Aorta (tissue), 5 donors: ENCODE measurements around the gene MMP19. TPM values are rescaled to one million over a fixed set of nuclear protein-coding genes. Genes with fewer than 3 reads are reported as not detected.

Experiments used
- ATAC-seq: fragments of 200-7000 bp; cut with Tn5 transposase; one replicate; pipeline ENCODE4 v1.9.1; 2022; ENCODE audit warnings: moderate library complexity; ENCODE audit not compliant: low FRiP score
- DNase-seq, 2 donors: peaks; one replicate each; pipeline ENCODE4 v3.0.0-alpha.2; 2020
- H3K27ac ChIP-seq, 2 donors: one replicate each; pipeline ENCODE4 v1.5.1; 2013; ENCODE audit warnings: low read length in 2 of 2, mild to moderate bottlenecking in 2 of 2, moderate library complexity in 2 of 2, control low read depth in 1 of 2, inconsistent platforms in 1 of 2, low read depth in 1 of 2
- H3K27me3 ChIP-seq, 2 donors: one replicate each; pipeline ENCODE4 v1.6.1; 2013; ENCODE audit warnings: control low read depth in 1 of 2, low read length in 1 of 2, mild to moderate bottlenecking in 1 of 2, moderate library complexity in 1 of 2; ENCODE audit not compliant: insufficient read depth in 2 of 2, control insufficient read depth in 1 of 2
- H3K36me3 ChIP-seq, 2 donors: one replicate each; pipeline ENCODE4 v1.6.1; 2013; ENCODE audit warnings: control low read depth in 1 of 2, low read length in 1 of 2, mild to moderate bottlenecking in 1 of 2; ENCODE audit not compliant: insufficient read depth in 2 of 2, control insufficient read depth in 1 of 2
- H3K4me1 ChIP-seq, 2 donors: one replicate each; pipeline ENCODE4 v1.6.1; 2013; ENCODE audit warnings: low read length in 2 of 2, control low read depth in 1 of 2, mild to moderate bottlenecking in 1 of 2, moderate library complexity in 1 of 2; ENCODE audit not compliant: insufficient read depth in 2 of 2, control insufficient read depth in 1 of 2
- H3K4me3 ChIP-seq, 2 donors: one replicate each; pipeline ENCODE4 v1.5.1; 2013; ENCODE audit warnings: low read length in 2 of 2, control low read depth in 1 of 2, mild to moderate bottlenecking in 1 of 2
- H3K9me3 ChIP-seq: one replicate; pipeline ENCODE4 v1.6.1; 2013; ENCODE audit warnings: mild to moderate bottlenecking, low read length; ENCODE audit not compliant: control insufficient read depth
- WGBS, 2 donors: extraction: QIAGEN DNeasy Blood & Tissue Kit; methylation state at CpG; one replicate each; pipeline ENCODE4 v1.1.7; 2013; 5-methylcytosine and 5-hydroxymethylcytosine counted together
- intact Hi-C, 2 donors: fragments of 100-400 bp; cut with DNase I; formaldehyde crosslinking; loops; one replicate each; pipeline versions ENCODE4 v1.14.2 to v1.15.0; 2022
- polyA plus RNA-seq, 2 donors: library from polyadenylated mRNA; stranded (reverse); fragments of 200-250 nt; gene quantifications; one replicate each; pipeline ENCODE4 v1.2.3, GENCODE V29; 2013
- total RNA-seq, 2 donors: library from RNA; stranded (reverse); fragmentation: NEBNext Ultra II Directional; extraction: Animal tissue kit (Norgen Biotek cat#: 25700); gene quantifications; one replicate each; pipeline ENCODE4 v1.2.1, GENCODE V29; 2021
- donor health status: healthy with polysubstance abuse.
- donor health status: Bipolar disorder and iron deficiency.
- donor health status: DM: no; HTN: no; CAD: no.
- donor health status: DM: no; HTN: no; CAD: no.
- donor health status: DM: yes; HTN: yes; CAD: no.

MMP19 gene
- total and polyA plus RNA-seq, 4 donors = 8.9 to 144 (median 60.4) TPM

DNA sequence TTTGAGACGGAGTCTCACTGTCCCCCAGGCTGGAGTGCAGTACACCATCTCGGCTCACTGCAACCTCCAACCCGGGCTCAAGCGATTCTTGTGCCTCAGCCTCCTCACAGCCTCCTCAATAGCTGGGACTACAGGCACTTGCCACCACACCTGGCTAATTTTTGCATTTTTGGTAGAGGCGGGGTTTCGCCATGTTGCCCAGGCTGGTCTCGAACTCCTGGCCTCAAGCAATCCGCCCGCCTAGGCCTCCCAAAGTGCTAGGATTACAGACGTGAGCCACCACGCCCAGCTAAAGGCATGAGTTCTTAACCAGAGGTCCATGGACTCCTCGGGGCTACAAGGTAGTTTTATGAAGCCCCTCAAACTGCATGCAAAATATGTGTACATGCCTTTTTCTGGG is 27.3 kb downstream of the MMP19 start:
- ATAC-seq (no peak), DNase-seq (no peak)
- H3K4me1 ChIP-seq = no peaks in the 10 kb centered on the region
- no peak overlapping the region for H3K27ac ChIP-seq
- H3K36me3 ChIP-seq = peaks cover 3 to 4% of the 10 kb centered on the region in 2 donors
- H3K4me3 ChIP-seq = no peak overlapping the region
- H3K27me3 ChIP-seq = no peaks in the 10 kb centered on the region
- intact Hi-C loops = no loop called here
- H3K9me3 ChIP-seq = no peaks in the 10 kb centered on the region
- 78 to 81% methylated on average over 12 of the region's 12 CpGs for WGBS, 2 donors

GRCh38 chr12:55814257-55814656 is 28.5 kb downstream of the MMP19 start:
- no peaks in the 10 kb centered on the region for H3K36me3 ChIP-seq
- H3K4me3 ChIP-seq = no peak overlapping the region
- no peak for ATAC-seq
- no peaks in the 10 kb centered on the region for H3K27me3 ChIP-seq
- H3K9me3 ChIP-seq = no peaks in the 10 kb centered on the region
- no peak overlapping the region for H3K27ac ChIP-seq
- intact Hi-C loops = no loop called here
- no peaks in the 10 kb centered on the region for H3K4me1 ChIP-seq
- no peak for DNase-seq

DNA sequence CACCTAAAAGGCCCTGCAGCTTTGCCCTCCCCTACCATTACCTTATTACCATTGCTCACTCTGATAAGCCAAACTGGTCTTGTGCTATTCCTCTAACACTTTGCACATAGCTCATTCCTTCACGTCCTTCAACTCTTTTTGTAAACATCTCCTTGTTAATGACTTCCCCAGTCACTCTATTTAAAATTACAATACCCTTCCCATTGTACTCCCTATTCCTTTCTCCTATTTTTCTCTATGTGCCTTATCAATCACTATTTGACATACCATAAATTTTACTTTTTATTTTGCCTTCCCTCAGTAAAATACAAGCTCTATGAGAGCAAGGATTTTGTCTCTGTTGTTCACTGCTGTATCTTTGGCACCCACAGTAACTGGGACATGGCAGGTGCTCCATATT is 30.6 kb downstream of the MMP19 start:
- Histone ChIP-seq H3K9me3 (no peaks in the 10 kb centered on the region), H3K27ac (no peak overlapping the region), H3K27me3 (no peaks in the 10 kb centered on the region), H3K4me1 (no peaks in the 10 kb centered on the region), H3K36me3 (no peaks in the 10 kb centered on the region), H3K4me3 (no peak overlapping the region)
- no peak for ATAC-seq
- WGBS, 2 donors = 13 to 16% methylated on average over 1 of the region's 1 CpG
- intact Hi-C loops = no loop called here
- DNase-seq = no peak

GRCh38 chr12:55809274-55809673 is 33.5 kb downstream of the MMP19 start:
- Histone ChIP-seq H3K36me3 (no peaks in the 10 kb centered on the region), H3K27me3 (no peaks in the 10 kb centered on the region), H3K9me3 (no peaks in the 10 kb centered on the region), H3K27ac (no peak overlapping the region), H3K4me3 (no peak overlapping the region), H3K4me1 (no peaks in the 10 kb centered on the region)
- DNase-seq (no peak), ATAC-seq (no peak)
- 66 to 72% methylated on average over 4 to 5 of the region's 5 CpGs for WGBS, 2 donors
- intact Hi-C loops = loop anchor here in 1 of 2 donors (10.0 kb wide), 1 partner anchor 144 kb away; no protein-coding TSS in a partner anchor

DNA sequence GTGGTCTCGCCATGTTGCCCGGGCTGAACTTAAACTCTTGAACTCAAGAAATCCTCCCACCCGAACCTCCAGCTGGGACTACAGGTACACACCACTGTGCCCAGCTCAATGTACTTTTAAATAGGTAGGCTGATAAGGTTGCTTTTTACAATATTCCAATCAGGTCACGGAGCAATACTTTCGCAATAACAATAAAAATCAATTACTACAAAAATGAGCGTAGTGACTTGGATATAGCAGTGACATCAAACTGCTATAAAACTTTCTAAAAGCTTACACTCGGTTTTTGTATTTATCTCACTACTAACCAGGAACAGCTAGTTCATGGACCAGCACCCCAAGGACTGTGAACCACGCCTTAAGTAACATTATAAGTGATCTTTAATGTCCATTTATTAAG is 35.8 kb downstream of the MMP19 start:
- Histone ChIP-seq H3K4me3 (no peak overlapping the region), H3K4me1 (no peaks in the 10 kb centered on the region), H3K27me3 (no peaks in the 10 kb centered on the region), H3K27ac (no peak overlapping the region), H3K9me3 (no peaks in the 10 kb centered on the region), H3K36me3 (no peaks in the 10 kb centered on the region)
- WGBS, 2 donors = 89 to 91% methylated on average over 8 of the region's 8 CpGs
- ATAC-seq (no peak), DNase-seq (no peak)
- intact Hi-C loops = loop anchor here in 1 of 2 donors (10.0 kb wide), 1 partner anchor 142 kb away; no protein-coding TSS in a partner anchor

GRCh38 chr12:55797550-55797949 is 45.2 kb downstream of the MMP19 start:
- ATAC-seq = no peak
- H3K27ac ChIP-seq = no peak overlapping the region
- intact Hi-C loops = loop anchor here (5.0 kb wide), 1 partner anchor 60 kb away; no protein-coding TSS in a partner anchor
- no peak for DNase-seq
- H3K4me3 ChIP-seq = no peak overlapping the region
- no peaks in the 10 kb centered on the region for H3K27me3 ChIP-seq
- WGBS, 2 donors = 76 to 79% methylated on average over 4 of the region's 4 CpGs
- no peaks in the 10 kb centered on the region for H3K4me1 ChIP-seq
- no peaks in the 10 kb centered on the region for H3K9me3 ChIP-seq
- peaks cover 0 to 4% of the 10 kb centered on the region in 2 donors for H3K36me3 ChIP-seq

DNA sequence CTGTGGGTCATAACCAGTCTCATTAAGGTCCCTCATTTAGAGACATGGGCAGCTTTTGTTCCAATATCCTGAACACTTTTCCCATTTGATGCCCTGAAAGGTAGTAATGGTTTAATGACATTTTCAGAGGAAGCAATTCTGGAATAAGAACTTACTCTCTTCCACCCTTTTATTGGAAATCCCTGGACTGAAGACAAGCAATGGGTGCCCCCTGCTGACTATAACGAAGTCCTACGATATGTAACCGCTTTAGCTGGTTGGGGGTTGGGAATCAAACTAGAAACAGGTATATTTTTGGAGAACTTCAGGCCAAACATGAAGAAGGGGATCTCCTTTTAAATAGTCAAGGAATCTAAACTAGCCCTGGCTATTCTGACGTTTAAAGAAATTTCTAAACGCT is 45.7 kb downstream of the MMP19 start:
- H3K4me3 ChIP-seq = no peak overlapping the region
- intact Hi-C loops = loop anchor here (5.0 kb wide), 1 partner anchor 60 kb away; no protein-coding TSS in a partner anchor
- ATAC-seq = no peak
- H3K27me3 ChIP-seq = no peaks in the 10 kb centered on the region
- H3K36me3 ChIP-seq = peaks cover 0 to 6% of the 10 kb centered on the region in 2 donors
- H3K9me3 ChIP-seq = no peaks in the 10 kb centered on the region
- 34 to 37% methylated on average over 5 of the region's 5 CpGs for WGBS, 2 donors
- H3K4me1 ChIP-seq = no peaks in the 10 kb centered on the region
- H3K27ac ChIP-seq = no peak overlapping the region
- DNase-seq = no peak

- peaks cover 0 to 6% of the 10 kb centered on the region in 2 donors for H3K36me3 ChIP-seq
- no peak overlapping the region for H3K4me3 ChIP-seq
- H3K9me3 ChIP-seq = no peaks in the 10 kb centered on the region
- DNase-seq (no peak), ATAC-seq (no peak)
- no peaks in the 10 kb centered on the region for H3K27me3 ChIP-seq
- no peaks in the 10 kb centered on the region for H3K4me1 ChIP-seq
- intact Hi-C loops = loop anchor here (5.0 kb wide), 1 partner anchor 59 kb away; no protein-coding TSS in a partner anchor
- H3K27ac ChIP-seq = no peak overlapping the region
Observed at GRCh38 chr12:55795950-55796349, 46.8 kb downstream of the MMP19 start.

- intact Hi-C loops = no loop called here
- Histone ChIP-seq H3K27me3 (no peaks in the 10 kb centered on the region), H3K9me3 (no peaks in the 10 kb centered on the region), H3K36me3 (peaks cover 8 to 12% of the 10 kb centered on the region in 2 donors), H3K27ac (no peak overlapping the region), H3K4me3 (no peak overlapping the region), H3K4me1 (no peaks in the 10 kb centered on the region)
- 86 to 92% methylated on average over 4 of the region's 4 CpGs for WGBS, 2 donors
- no peak for ATAC-seq
- DNase-seq = no peak
Observed at GRCh38 chr12:55789893-55790292, 52.8 kb downstream of the MMP19 start.
